Lung (tissue), 12 donors: ENCODE measurements around the gene ACBD6. TPM values are rescaled to one million over a fixed set of nuclear protein-coding genes. Genes with fewer than 3 reads are reported as not detected.

Experiments used
- ATAC-seq: fragments of 200-7000 bp; cut with Tn5 transposase; one replicate; pipeline ENCODE4 v1.9.1; 2020; ENCODE audit warnings: moderate number of reproducible peaks; ENCODE audit not compliant: insufficient read depth, low FRiP score
- DNase-seq, 3 donors: peaks; one replicate each; pipeline ENCODE4 v3.0.0-alpha.2; 2013 to 2017
- H3K27ac ChIP-seq, 2 donors: one replicate each; pipeline ENCODE4 v1.5.1; 2013; ENCODE audit warnings: mild to moderate bottlenecking in 2 of 2, moderate library complexity in 2 of 2, control low read depth in 1 of 2, inconsistent platforms in 1 of 2, low read depth in 1 of 2, low read length in 1 of 2
- H3K27me3 ChIP-seq, 3 donors: one replicate each; pipeline ENCODE4 v1.5.1; 2013; ENCODE audit warnings: low read length in 2 of 3; ENCODE audit not compliant: control insufficient read depth in 3 of 3, insufficient read depth in 3 of 3
- H3K36me3 ChIP-seq, 4 donors: one replicate each; pipeline ENCODE4 v1.5.1; 2013; ENCODE audit warnings: low read length in 4 of 4, mild to moderate bottlenecking in 1 of 4, moderate library complexity in 1 of 4; ENCODE audit not compliant: control insufficient read depth in 4 of 4, insufficient read depth in 4 of 4
- H3K4me1 ChIP-seq, 5 donors: one replicate each; pipeline ENCODE4 v1.5.1; 2013; ENCODE audit warnings: low read length in 5 of 5, mild to moderate bottlenecking in 2 of 5, moderate library complexity in 1 of 5; ENCODE audit not compliant: control insufficient read depth in 5 of 5, insufficient read depth in 5 of 5
- H3K4me3 ChIP-seq: one replicate; pipeline ENCODE4 v1.5.1; 2013; ENCODE audit warnings: mild to moderate bottlenecking, control low read depth, moderate library complexity
- H3K9ac ChIP-seq, 2 donors: one replicate each; pipeline ENCODE4 v1.5.1; 2013; ENCODE audit warnings: low read length in 2 of 2, control low read depth in 1 of 2; ENCODE audit not compliant: insufficient read depth in 1 of 2
- H3K9me3 ChIP-seq, 4 donors: one replicate each; pipeline ENCODE4 v1.5.1; 2013; ENCODE audit warnings: low read length in 3 of 4, mild to moderate bottlenecking in 1 of 4, moderate library complexity in 1 of 4; ENCODE audit not compliant: control insufficient read depth in 4 of 4, insufficient read depth in 3 of 4
- WGBS, 2 donors: extraction: QIAGEN DNeasy Blood & Tissue Kit; methylation state at CpG; one replicate each; pipeline ENCODE4 v1.1.7; 2013; 5-methylcytosine and 5-hydroxymethylcytosine counted together
- polyA plus RNA-seq, 2 donors: library from polyadenylated mRNA; stranded (reverse); fragments of 200-250 nt; gene quantifications; one replicate each; pipeline ENCODE4 v1.2.1, GENCODE V29; 2013
- total RNA-seq, 2 donors: library from RNA; depleted of rRNA in 1 of 2; stranded (reverse); fragments of >200 nt in 1 of 2; gene quantifications; one replicate each; pipeline ENCODE4 v1.2.1, GENCODE V29; 2014 to 2021
- TF ChIP-seq, protein P1 (sequence below): IDR thresholded peaks from 2 replicates; pipeline ENCODE4 v1.5.1; 2012; ENCODE audit warnings: mild to moderate bottlenecking; ENCODE audit errors: control extremely low read depth, extremely low read depth
- donor health status: control.
- donor health status: control.
- donor health status: Bipolar disorder and iron deficiency.
- donor health status: healthy.
- donor health status: DM: yes; HTN: yes; CAD: no.

Gene ACBD6
- total and polyA plus RNA-seq, 4 donors = 28.1 to 53.3 (median 41.1) TPM

DNA sequence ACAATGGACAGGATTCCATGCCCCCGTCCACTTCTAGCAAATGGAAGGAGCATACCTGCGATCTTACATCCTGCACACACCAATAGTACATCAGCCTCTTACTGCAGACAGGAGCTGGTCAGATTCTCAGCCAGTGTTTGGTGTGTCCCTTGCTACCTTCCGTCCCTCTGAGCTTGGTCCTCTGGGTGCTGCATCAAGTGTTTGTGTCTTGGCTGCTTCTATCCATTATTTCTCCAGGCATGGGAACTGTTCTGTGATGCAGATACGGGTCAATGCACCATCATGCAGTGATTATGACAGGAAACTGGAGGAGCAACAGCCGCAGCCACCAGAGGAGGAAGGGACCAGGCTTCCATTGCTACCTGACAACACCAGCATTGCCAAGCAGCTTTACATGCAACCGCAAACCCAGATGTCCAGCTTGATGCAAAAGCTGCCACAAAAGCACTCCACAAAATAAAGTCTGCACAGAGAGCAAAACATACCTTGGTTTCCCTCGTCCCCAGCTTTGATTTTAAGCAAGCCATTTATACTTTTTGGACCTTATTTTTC is 34.5 kb upstream of the ACBD6 start:
- no peaks in the 10 kb centered on the region for H3K27me3 ChIP-seq
- H3K4me3 ChIP-seq = no peak overlapping the region
- WGBS, 2 donors = 87 to 90% methylated on average over 7 of the region's 7 CpGs
- no peak overlapping the region for H3K9ac ChIP-seq
- H3K36me3 ChIP-seq = no peaks in the 10 kb centered on the region
- H3K9me3 ChIP-seq = no peaks in the 10 kb centered on the region
- DNase-seq (no peak), ATAC-seq (no peak)
- H3K4me1 ChIP-seq = peaks cover 0 to 19% (median 0%) of the 10 kb centered on the region in 5 donors
- TF ChIP-seq, protein P1, sequence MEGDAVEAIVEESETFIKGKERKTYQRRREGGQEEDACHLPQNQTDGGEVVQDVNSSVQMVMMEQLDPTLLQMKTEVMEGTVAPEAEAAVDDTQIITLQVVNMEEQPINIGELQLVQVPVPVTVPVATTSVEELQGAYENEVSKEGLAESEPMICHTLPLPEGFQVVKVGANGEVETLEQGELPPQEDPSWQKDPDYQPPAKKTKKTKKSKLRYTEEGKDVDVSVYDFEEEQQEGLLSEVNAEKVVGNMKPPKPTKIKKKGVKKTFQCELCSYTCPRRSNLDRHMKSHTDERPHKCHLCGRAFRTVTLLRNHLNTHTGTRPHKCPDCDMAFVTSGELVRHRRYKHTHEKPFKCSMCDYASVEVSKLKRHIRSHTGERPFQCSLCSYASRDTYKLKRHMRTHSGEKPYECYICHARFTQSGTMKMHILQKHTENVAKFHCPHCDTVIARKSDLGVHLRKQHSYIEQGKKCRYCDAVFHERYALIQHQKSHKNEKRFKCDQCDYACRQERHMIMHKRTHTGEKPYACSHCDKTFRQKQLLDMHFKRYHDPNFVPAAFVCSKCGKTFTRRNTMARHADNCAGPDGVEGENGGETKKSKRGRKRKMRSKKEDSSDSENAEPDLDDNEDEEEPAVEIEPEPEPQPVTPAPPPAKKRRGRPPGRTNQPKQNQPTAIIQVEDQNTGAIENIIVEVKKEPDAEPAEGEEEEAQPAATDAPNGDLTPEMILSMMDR = no peak
- H3K27ac ChIP-seq = no peak overlapping the region

DNA sequence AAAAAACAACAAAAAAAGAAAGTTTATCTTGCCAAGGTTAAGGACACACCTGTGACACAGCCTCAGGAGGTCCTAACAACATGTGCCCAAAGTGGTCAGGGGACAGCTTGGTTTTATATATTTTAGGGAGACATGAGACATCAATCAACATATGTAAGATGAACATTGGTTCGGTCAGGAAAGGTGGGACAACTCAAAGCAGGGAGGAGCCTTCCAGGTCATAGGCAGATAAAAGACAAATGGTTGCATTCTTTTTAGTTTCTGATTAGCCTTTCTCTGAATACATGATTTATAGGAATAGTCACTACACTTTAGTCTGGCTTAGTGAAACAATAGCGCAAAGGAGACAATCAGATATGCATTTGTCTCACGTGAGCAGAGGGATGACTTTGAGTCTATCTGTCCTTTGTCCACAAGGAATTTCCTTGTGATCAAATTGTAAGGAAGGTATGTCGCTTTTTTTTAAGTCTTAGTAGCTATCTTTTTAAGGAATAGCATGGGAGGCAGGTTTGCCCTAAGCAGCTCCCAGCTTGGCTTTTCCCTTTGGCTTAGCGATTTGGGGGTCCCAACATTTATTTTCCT is 33.1 kb upstream of the ACBD6 start:
- H3K4me1 ChIP-seq = peaks cover 0 to 13% (median 0%) of the 10 kb centered on the region in 5 donors
- H3K27ac ChIP-seq = no peak overlapping the region
- no peaks in the 10 kb centered on the region for H3K36me3 ChIP-seq
- no peaks in the 10 kb centered on the region for H3K9me3 ChIP-seq
- H3K9ac ChIP-seq = no peak overlapping the region
- TF ChIP-seq, protein P1 = no peak
- 87% methylated on average over 5 of the region's 5 CpGs for WGBS, 2 donors
- ATAC-seq = no peak
- no peaks in the 10 kb centered on the region for H3K27me3 ChIP-seq
- no peak overlapping the region for H3K4me3 ChIP-seq
- no peak for DNase-seq

DNA sequence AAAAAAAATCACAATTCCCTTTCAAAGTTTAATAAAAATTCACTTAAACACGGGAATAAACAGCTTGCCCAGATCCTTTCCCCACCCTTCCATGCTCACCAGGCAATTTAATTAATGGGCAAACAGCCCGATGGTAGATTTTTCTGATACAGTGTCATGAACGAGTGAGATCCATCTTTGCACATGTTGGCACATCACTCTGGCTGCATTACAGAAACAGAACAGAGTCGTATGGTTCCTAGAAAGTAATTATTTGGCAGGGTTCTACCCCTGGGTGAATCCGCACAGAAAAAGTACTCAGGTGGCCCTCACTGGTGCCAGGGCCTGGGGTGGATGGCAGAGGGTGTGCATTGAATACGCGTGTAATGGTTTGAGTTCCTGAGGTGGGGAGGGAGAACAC is 31.8 kb upstream of the ACBD6 start:
- DNase-seq = no peak
- Histone ChIP-seq H3K9ac (no peak overlapping the region), H3K9me3 (no peaks in the 10 kb centered on the region), H3K27ac (no peak overlapping the region), H3K4me1 (peaks cover 0 to 6% (median 2%) of the 10 kb centered on the region in 5 donors), H3K27me3 (no peaks in the 10 kb centered on the region), H3K36me3 (no peaks in the 10 kb centered on the region), H3K4me3 (no peak overlapping the region)
- TF ChIP-seq, protein P1 = no peak
- no peak for ATAC-seq
- 59 to 77% methylated on average over 7 of the region's 7 CpGs for WGBS, 2 donors
